ENCODE data around the gene ST3GAL4. TPM values are rescaled to one million over a fixed set of nuclear protein-coding genes. Genes with fewer than 3 reads are reported as not detected.
A peak's percentile ranks its signal among the peaks of the same experiment; 100 is the strongest.

Gene ST3GAL4
- total RNA-seq, 1 donor from 2014 or later = 73.1 TPM

DNA sequence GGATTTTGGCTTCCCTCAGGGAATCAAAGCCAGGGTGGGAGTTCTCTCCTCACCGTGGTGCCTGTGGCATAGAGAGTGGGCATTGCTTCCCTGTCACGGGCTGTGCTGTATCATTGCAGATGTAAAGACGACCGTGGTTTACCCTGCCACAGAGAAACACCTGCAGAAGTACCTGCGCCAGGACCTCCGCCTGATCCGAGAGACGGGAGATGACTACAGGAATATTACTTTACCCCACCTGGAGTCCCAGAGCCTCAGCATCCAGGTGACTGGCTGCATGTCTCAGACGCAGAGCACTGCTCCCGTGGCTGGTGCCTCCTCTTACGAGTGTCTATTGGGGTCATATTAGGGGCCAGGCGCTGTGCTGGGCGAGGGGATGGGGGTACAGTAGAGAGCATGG lies 24.2 kb upstream of the ST3GAL4 start:
- no peaks in the 10 kb centered on the region for H3K27me3 Mint-ChIP-seq (ENCODE audit: unreplicated experiment)
- H3K9me3 Mint-ChIP-seq (ENCODE audit: unreplicated experiment) = no peaks in the 10 kb centered on the region
- H3K27ac Mint-ChIP-seq (ENCODE audit: unreplicated experiment) = no peak overlapping the region
- TF ChIP-seq, protein P1, sequence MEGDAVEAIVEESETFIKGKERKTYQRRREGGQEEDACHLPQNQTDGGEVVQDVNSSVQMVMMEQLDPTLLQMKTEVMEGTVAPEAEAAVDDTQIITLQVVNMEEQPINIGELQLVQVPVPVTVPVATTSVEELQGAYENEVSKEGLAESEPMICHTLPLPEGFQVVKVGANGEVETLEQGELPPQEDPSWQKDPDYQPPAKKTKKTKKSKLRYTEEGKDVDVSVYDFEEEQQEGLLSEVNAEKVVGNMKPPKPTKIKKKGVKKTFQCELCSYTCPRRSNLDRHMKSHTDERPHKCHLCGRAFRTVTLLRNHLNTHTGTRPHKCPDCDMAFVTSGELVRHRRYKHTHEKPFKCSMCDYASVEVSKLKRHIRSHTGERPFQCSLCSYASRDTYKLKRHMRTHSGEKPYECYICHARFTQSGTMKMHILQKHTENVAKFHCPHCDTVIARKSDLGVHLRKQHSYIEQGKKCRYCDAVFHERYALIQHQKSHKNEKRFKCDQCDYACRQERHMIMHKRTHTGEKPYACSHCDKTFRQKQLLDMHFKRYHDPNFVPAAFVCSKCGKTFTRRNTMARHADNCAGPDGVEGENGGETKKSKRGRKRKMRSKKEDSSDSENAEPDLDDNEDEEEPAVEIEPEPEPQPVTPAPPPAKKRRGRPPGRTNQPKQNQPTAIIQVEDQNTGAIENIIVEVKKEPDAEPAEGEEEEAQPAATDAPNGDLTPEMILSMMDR (IDR thresholded peaks at IDR 0.05) = no peak
- DNase-seq (ENCODE audit: extremely low spot score, unreplicated experiment) = no peak
- peaks cover 4% of the 10 kb centered on the region for H3K36me3 Mint-ChIP-seq (ENCODE audit: unreplicated experiment)
- H3K4me1 Mint-ChIP-seq (ENCODE audit: unreplicated experiment) = peaks cover 21% of the 10 kb centered on the region
- H3K4me3 Mint-ChIP-seq (ENCODE audit: unreplicated experiment) = no peak overlapping the region

DNA sequence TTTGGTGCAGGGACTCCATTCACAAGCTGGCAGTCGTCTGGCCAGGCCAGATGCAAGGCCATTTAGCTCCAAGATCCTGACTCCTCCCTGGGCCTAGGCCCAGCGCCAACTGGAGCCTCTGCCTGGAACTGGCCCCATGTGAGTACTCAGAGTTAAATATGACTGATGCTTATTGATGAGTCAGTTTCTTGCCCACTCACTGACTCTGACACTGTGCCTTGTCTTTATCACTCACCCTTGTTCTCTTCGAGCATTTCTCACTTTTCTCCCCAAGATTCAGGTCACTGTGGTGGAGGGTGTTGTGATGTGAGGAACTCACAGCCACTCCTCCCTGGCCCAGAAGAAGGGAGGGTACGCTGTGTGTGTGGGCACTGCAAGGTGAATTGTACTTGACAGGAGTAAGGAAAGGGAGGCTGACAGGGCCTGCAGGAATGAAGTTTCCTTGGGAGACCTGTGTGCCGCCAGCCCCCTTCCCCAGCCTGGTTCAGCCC lies 23.2 kb upstream of the ST3GAL4 start:
- Mint-ChIP-seq H3K9me3 (ENCODE audit: unreplicated experiment) (no peaks in the 10 kb centered on the region), H3K4me1 (ENCODE audit: unreplicated experiment) (peaks cover 28% of the 10 kb centered on the region), H3K36me3 (ENCODE audit: unreplicated experiment) (peaks cover 5% of the 10 kb centered on the region), H3K27ac (ENCODE audit: unreplicated experiment) (no peak overlapping the region), H3K27me3 (ENCODE audit: unreplicated experiment) (no peaks in the 10 kb centered on the region), H3K4me3 (ENCODE audit: unreplicated experiment) (no peak overlapping the region)
- TF ChIP-seq, protein P1 (IDR thresholded peaks at IDR 0.05) = no peak
- DNase-seq (ENCODE audit: extremely low spot score, unreplicated experiment) = no peak

DNA sequence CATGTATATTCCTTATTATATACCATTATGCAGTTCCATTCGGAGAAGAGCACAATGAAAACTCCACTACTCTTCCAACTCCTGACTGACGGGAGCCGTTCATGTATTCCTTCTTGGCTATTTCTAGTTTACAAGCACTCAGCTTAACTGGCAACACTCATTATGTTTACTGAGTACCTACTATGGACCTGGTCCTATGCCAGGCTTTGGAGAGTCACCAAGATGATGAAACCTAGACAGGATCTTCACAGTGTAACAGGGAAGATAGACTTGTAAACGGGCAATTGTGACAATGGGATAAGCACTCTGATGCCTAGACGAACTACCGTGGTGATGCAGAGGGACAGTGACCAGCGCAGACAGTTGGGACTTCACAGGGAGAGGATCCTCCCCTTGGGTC lies 22.3 kb upstream of the ST3GAL4 start:
- H3K9me3 Mint-ChIP-seq (ENCODE audit: unreplicated experiment) = no peaks in the 10 kb centered on the region
- H3K27me3 Mint-ChIP-seq (ENCODE audit: unreplicated experiment) = no peaks in the 10 kb centered on the region
- H3K4me3 Mint-ChIP-seq (ENCODE audit: unreplicated experiment) = no peak overlapping the region
- H3K27ac Mint-ChIP-seq (ENCODE audit: unreplicated experiment) = peak overlapping the region; percentile 13
- no peak for DNase-seq (ENCODE audit: extremely low spot score, unreplicated experiment)
- TF ChIP-seq, protein P1 (IDR thresholded peaks at IDR 0.05) = no peak
- peaks cover 5% of the 10 kb centered on the region for H3K36me3 Mint-ChIP-seq (ENCODE audit: unreplicated experiment)
- H3K4me1 Mint-ChIP-seq (ENCODE audit: unreplicated experiment) = peaks cover 28% of the 10 kb centered on the region

DNA sequence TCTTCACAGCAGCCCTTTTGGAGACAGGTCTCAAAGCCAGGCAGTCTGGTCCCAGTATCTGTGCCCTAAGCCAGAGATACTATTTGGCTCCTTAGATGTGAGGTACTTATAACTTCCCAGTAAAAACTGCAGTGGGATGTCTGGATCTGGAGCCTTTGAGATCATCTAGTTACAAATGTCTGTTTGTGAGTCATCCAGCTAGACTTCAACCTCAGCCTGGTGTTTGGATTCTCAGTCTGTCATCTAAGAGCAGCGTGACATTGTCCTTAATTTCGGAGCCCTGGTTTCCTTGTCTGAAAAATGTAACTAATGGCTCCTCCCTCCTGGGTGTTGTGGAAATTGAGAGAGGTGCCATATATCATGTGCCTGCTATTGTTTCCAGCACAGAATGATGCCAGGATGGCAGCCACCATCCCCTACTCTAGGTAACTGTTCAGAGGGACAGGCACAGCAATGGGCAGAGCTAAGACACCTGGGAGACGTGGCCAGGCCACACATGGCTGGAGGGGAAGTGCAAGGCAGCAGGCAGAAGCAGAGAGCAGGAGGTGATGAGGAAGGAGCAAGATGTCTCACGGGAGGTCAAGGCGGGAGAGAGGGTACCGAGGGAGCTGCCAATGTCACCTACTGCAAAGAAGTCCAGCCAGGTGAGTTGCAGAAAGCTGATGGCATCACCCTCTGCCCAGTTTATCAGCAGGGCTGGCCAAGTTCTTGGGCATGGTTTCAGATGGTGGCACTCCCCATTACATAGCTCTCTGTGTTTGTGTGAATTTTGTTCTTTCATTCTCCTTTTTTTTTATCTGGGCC lies 20.6 kb upstream of the ST3GAL4 start:
- Mint-ChIP-seq H3K36me3 (ENCODE audit: unreplicated experiment) (peaks cover 5% of the 10 kb centered on the region), H3K27ac (ENCODE audit: unreplicated experiment) (peak overlapping the region; percentile 4), H3K27me3 (ENCODE audit: unreplicated experiment) (no peaks in the 10 kb centered on the region), H3K4me3 (ENCODE audit: unreplicated experiment) (no peak overlapping the region), H3K4me1 (ENCODE audit: unreplicated experiment) (peaks cover 37% of the 10 kb centered on the region), H3K9me3 (ENCODE audit: unreplicated experiment) (no peaks in the 10 kb centered on the region)
- DNase-seq (ENCODE audit: extremely low spot score, unreplicated experiment) = no peak
- TF ChIP-seq, protein P1 (IDR thresholded peaks at IDR 0.05) = no peak

DNA sequence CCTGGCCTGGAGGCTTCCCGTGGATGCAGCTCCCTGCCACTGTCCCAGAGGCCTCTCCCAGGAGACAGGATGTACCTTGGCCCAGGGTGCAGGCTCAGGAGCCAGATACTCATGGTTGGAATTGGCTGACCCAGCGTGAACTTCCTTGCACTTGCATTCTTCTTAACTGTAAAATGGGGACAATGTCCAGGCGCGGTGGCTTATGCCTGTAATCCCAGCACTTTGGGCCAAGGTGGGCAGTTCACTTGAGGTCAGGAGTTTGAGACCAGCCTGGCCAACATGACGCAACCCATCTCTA lies 20.1 kb upstream of the ST3GAL4 start:
- no peak for DNase-seq (ENCODE audit: extremely low spot score, unreplicated experiment)
- Mint-ChIP-seq H3K9me3 (ENCODE audit: unreplicated experiment) (no peaks in the 10 kb centered on the region), H3K4me1 (ENCODE audit: unreplicated experiment) (peaks cover 42% of the 10 kb centered on the region), H3K27ac (ENCODE audit: unreplicated experiment) (no peak overlapping the region), H3K27me3 (ENCODE audit: unreplicated experiment) (no peaks in the 10 kb centered on the region), H3K36me3 (ENCODE audit: unreplicated experiment) (peaks cover 5% of the 10 kb centered on the region), H3K4me3 (ENCODE audit: unreplicated experiment) (no peak overlapping the region)
- TF ChIP-seq, protein P1 (IDR thresholded peaks at IDR 0.05) = no peak
